ENCODE measurements around the gene S100A12. TPM values are rescaled to one million over a fixed set of nuclear protein-coding genes. Genes with fewer than 3 reads are reported as not detected.

The S100A12 gene
- total RNA-seq, 1 experiment from 2014 or later, result not detected

GRCh38 chr1:153356392-153357075 is 18.9 kb downstream of the S100A12 start:
- Histone ChIP-seq H3K9me3 (ENCODE audit: insufficient read depth, low read depth) (peaks cover 3% of the 10 kb centered on the region; the same call in 1 of the 2 replicates), H3K79me2 (ENCODE audit: low read depth) (peaks cover 25% of the 10 kb centered on the region), H3K27ac (peak overlapping the region; percentile 98), H3K9me2 (ENCODE audit: insufficient read depth) (no peaks in the 10 kb centered on the region), H2AFZ (no peak overlapping the region), H3K4me1 (replicated peaks; ENCODE audit: insufficient read depth) (peaks cover 52% of the 10 kb centered on the region), H3K4me2 (peak overlapping the region; percentile 97), H3K4me3 (no peak overlapping the region), H3K27me3 (ENCODE audit: insufficient read depth, low read depth) (no peaks in the 10 kb centered on the region), H3F3A (ENCODE audit: insufficient read depth, low read depth) (peaks cover 69% of the 10 kb centered on the region), H4K20me1 (ENCODE audit: insufficient read depth) (no peaks in the 10 kb centered on the region), H3K36me3 (ENCODE audit: low read depth) (peaks cover 19% of the 10 kb centered on the region)
- CTCF ChIA-PET, result interaction anchor here (0.5 to 1.3 kb wide), 3 partner anchors 48 to 211 kb away, joined by 3 to 5 read pairs (median 4); no protein-coding TSS in a partner anchor
- no peak for DNase-seq
- intact Hi-C loops (cut with micrococcal nuclease; ENCODE audit: unreplicated experiment), result loop anchor here (1.0 to 10.0 kb wide), 2 partner anchors 9 to 318 kb away; partner anchors contain the start of genes ILF2 and NPR1
- BruUV-seq (replicated peaks), result no TSS peak
- no peak for TF ChIP-seq EZH2 (IDR thresholded peaks at IDR 0.05; ENCODE audit: low read depth)
- TF ChIP-seq CTCF (conservative IDR thresholded peaks at IDR 0.05), result peak; percentile 23; the same call in 1 of the 2 replicates
- POLR2A ChIA-PET (ENCODE audit: unreplicated experiment), result interaction anchor here (0.6 kb wide), 1 partner anchor 1433 kb away, joined by 3 read pairs; no protein-coding TSS in a partner anchor

GRCh38 chr1:153355445-153356071 is 19.9 kb downstream of the S100A12 start:
- no peak overlapping the region for H2AFZ ChIP-seq
- H3K4me1 ChIP-seq (replicated peaks; ENCODE audit: insufficient read depth), result peaks cover 42% of the 10 kb centered on the region
- POLR2A ChIA-PET (ENCODE audit: unreplicated experiment), result interaction anchor here (0.6 kb wide), 1 partner anchor 1432 kb away, joined by 3 read pairs; no protein-coding TSS in a partner anchor
- no peak for TF ChIP-seq EZH2 (IDR thresholded peaks at IDR 0.05; ENCODE audit: low read depth)
- TF ChIP-seq CTCF (conservative IDR thresholded peaks at IDR 0.05), result peak; percentile 67
- no peaks in the 10 kb centered on the region for H3K27me3 ChIP-seq (ENCODE audit: insufficient read depth, low read depth)
- BruUV-seq (replicated peaks), result no TSS peak
- H3K9me3 ChIP-seq (ENCODE audit: insufficient read depth, low read depth), result peaks cover 3% of the 10 kb centered on the region; the same call in 1 of the 2 replicates
- 0 out of 2 replicates have a peak overlapping the region, but pooled peaks have one; percentile 97 for H3K4me2 ChIP-seq
- no peaks in the 10 kb centered on the region for H4K20me1 ChIP-seq (ENCODE audit: insufficient read depth)
- intact Hi-C loops (cut with micrococcal nuclease; ENCODE audit: unreplicated experiment), result loop anchor here (1.0 to 10.0 kb wide), 2 partner anchors 319 to 394 kb away; partner anchors contain the start of genes ILF2 and NPR1
- H3F3A ChIP-seq (ENCODE audit: insufficient read depth, low read depth), result peaks cover 59% of the 10 kb centered on the region
- CTCF ChIA-PET, result interaction anchor here (2.4 kb wide), 1 partner anchor 139 kb away, joined by 9 read pairs; no protein-coding TSS in a partner anchor
- H3K27ac ChIP-seq, result peak overlapping the region; percentile 98; the same call in 1 of the 2 replicates
- peaks cover 18% of the 10 kb centered on the region for H3K36me3 ChIP-seq (ENCODE audit: low read depth)
- peak; percentile 48 to 61 for DNase-seq
- no peaks in the 10 kb centered on the region for H3K9me2 ChIP-seq (ENCODE audit: insufficient read depth)
- H3K4me3 ChIP-seq, result no peak overlapping the region
- peaks cover 25% of the 10 kb centered on the region for H3K79me2 ChIP-seq (ENCODE audit: low read depth)

GRCh38 chr1:153354515-153355193 is 20.8 kb downstream of the S100A12 start:
- peaks cover 18% of the 10 kb centered on the region for H3K79me2 ChIP-seq (ENCODE audit: low read depth)
- no peak overlapping the region for H3K4me3 ChIP-seq
- H4K20me1 ChIP-seq (ENCODE audit: insufficient read depth), result no peaks in the 10 kb centered on the region
- H3K4me1 ChIP-seq (replicated peaks; ENCODE audit: insufficient read depth), result peaks cover 33% of the 10 kb centered on the region
- ChIA-PET POLR2A (ENCODE audit: unreplicated experiment) (no interaction called here), CTCF (interaction anchor here (0.6 to 2.4 kb wide), 2 partner anchors 10 to 140 kb away, joined by 9 to 10 read pairs; no protein-coding TSS in a partner anchor)
- peaks cover 3% of the 10 kb centered on the region; the same call in 1 of the 2 replicates for H3K9me3 ChIP-seq (ENCODE audit: insufficient read depth, low read depth)
- H3K9me2 ChIP-seq (ENCODE audit: insufficient read depth), result no peaks in the 10 kb centered on the region
- no peak for DNase-seq
- no peak overlapping the region for H3K4me2 ChIP-seq
- H3K27me3 ChIP-seq (ENCODE audit: insufficient read depth, low read depth), result peaks cover 6% of the 10 kb centered on the region; the same call in 1 of the 2 replicates
- TF ChIP-seq EZH2 (IDR thresholded peaks at IDR 0.05; ENCODE audit: low read depth) (no peak), CTCF (conservative IDR thresholded peaks at IDR 0.05) (no peak)
- H3F3A ChIP-seq (ENCODE audit: insufficient read depth, low read depth), result peaks cover 50% of the 10 kb centered on the region
- intact Hi-C loops (cut with micrococcal nuclease; ENCODE audit: unreplicated experiment), result loop anchor here (1.0 to 10.0 kb wide), 3 partner anchors 213 to 395 kb away; partner anchors contain the start of genes ILF2, NPR1 and S100A2
- peaks cover 9% of the 10 kb centered on the region for H3K36me3 ChIP-seq (ENCODE audit: low read depth)
- no peak overlapping the region for H2AFZ ChIP-seq
- no peak overlapping the region for H3K27ac ChIP-seq
- BruUV-seq (replicated peaks), result no TSS peak
